HG02981 (cell line): ENCODE results near the gene LRP3.

Experiments
- ATAC-seq: cut with Tn5 transposase; IDR thresholded peaks from one replicate; pipeline ENCODE4 v1.9.1; 2021; ENCODE audit warnings: mild to moderate bottlenecking, moderate library complexity; ENCODE audit not compliant: unreplicated experiment

Gene LRP3

DNA sequence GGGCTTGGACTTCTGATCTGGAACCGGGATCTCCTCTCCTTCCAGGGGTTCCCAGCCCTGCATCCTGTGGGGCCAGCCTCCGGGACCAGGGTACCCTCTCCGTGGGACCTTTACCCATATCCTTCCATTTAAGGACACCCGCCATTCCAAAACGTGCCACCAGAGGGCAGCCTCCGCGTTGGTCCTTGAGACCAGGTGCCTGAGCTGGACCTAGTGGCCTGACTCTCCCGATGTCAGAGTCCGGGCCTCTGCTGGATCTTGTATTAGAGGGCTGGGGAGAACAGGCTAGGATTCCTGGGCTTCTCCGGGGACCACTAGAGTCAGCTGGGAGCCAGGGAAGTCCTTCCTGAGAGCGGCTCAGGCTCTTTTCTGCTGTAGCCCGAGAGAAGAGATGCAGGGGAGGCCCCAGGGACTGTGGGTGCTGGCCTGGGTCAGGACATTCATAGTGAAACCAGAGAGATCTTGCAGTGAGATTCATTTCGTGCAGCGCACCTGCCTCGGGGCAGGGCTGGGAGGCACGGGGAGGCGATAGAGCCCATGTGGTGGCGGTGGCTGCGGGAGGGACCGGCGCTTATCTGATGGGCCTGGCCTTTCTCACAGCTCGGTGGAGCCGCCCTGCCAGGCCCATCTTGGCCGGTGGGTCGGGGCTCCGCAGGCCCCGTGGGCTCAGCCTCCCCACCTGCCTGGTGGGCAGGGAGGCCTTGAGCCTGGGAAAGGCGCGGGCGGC, 41.3 kb downstream of the LRP3 start:
- peak; percentile 86 for ATAC-seq

DNA sequence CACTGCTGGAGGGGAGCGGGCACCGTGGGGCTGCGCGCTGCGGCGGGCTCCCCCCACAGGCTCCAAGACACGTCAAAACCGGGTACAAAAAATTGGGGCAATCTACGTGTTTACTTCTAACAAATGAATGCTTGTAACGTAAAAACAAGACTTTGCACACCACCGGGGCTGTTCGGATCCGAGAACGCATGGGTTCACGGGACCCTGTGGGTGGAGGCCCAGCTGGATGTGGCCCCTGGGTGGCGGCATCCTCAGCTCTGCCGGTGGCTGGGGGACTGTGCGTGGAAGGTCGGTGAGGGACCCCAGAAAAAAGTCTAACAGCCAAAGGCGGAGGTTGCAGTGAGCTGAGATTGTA, 41.8 kb downstream of the LRP3 start:
- no peak for ATAC-seq

DNA sequence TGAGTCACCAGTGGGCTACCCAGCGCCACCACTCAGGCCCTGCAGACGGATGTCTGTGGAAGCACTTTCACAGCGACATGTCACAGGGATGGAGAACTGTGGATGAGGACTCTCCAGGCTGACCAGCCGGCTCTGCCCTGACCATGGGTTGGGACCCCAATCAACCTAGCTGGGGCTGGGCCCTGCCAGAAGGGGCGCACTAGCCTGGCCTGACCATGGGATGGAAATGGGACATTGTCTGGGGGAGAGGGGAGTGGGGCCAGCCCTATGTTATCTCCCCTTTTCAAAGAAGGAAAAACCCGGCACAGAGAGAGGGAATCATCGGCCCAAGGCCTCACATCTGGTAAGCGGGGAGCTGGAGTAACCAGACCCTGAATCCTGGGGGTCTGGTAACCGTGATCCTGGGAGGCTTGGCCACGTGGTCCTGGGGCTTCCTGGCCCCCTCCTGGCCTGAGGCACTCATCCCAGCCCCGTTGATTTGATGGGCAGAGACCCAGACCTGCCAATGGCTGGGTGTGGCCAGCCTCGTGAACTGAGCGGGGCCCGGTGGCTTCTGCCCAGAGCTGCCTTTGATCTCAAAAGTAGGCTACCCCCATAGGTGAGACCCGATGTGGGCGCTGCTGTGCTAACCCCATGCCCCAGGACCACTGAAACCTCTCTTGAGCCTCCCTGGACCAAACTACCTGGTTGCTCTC, 42.7 kb downstream of the LRP3 start:
- no peak for ATAC-seq

DNA sequence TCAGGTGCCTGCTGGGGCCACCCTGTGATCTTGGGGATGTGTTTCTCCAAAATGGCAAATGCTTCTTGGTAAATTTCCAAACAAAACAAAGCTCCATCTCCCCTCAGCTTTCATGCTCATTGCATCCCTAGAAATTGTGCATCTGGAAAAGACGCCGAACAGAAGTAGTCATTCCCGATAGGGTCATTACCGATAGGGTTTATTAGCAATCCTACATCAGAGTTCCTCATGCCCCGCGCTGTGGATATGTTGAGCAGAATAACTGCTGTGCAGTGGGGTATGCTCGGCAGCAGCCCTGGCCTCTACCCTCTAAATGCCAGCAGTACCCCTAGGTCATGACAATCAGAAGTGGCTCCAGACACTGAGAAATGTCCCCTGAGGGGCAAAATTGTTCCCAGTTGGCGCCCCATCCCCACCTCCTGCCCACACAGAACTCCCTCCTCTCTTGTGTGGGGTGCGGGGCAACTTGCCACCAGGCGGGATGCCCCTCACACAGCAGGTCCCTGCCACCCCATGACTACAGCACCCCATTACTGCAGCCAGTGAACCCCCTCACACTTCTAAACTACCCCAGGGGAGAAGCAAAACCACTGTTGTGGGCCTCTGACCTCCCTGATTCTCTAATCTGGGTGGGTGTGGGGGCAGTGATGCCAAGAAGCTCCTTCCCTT, 44.5 kb downstream of the LRP3 start:
- no peak for ATAC-seq

DNA sequence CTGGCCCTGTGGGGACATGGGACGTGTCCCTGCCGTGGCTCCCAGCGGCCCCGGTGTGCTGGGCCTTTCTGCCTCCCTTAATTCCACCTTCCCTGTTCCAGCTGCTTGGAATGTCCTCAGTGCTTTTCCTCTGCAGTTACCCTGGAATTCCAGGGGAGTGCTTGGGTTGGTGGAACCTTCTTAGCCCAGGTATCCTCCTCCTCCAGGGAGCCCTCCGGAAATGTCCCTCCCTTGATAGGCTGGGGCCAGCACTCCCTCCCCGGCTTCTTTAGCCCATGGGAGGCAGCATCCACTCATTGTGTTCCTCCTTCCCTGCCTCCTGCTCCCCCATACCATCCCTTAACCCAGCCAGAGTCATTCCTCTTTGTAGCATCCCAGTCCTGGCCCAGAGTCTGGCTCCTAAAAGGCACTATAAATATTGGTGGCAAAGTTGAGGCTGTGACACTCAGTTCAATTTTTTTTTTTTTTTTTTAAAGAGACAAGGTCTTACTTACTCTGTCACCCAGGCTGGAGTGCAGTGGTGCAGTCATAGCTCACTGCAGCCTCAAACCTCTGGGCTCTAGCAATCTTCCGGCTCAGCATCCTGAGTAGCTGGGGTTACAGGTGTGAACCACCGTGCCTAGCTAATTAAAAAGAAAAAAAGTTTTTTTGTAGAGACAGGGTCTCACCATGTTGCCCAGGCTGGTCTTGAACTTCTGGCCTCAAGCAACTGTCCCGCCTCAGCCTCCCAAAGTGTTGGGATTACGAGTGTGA, 45.3 kb downstream of the LRP3 start:
- no peak for ATAC-seq

DNA sequence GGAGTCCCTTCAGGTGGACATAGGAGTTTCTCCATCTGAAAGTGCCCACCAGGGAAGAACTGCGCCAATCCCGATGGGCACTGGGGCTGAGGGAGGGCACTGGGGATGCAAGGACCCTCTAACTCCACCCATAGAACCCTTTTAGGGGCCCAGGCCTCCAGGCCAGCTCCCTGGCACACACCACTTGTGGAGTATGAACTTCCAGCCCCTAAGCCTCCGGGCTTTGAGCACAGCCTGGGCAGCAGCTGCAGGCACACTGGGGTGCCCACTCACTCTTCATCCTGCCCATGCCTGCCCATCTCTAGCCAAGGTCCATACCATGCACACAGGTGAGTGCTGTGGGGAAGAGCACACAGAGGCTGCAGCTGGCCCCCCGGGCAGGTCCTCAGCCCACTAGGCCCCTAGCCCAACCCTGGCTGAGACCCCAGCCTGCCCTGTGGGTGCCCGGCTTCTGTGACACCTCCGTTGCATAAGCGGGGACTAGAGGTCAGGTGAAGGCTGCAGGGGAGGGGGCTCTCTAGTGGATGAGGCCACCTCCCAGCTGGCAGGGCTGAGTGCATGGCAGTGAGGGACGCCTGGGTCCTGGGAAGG, 46.1 kb downstream of the LRP3 start:
- no peak for ATAC-seq

DNA sequence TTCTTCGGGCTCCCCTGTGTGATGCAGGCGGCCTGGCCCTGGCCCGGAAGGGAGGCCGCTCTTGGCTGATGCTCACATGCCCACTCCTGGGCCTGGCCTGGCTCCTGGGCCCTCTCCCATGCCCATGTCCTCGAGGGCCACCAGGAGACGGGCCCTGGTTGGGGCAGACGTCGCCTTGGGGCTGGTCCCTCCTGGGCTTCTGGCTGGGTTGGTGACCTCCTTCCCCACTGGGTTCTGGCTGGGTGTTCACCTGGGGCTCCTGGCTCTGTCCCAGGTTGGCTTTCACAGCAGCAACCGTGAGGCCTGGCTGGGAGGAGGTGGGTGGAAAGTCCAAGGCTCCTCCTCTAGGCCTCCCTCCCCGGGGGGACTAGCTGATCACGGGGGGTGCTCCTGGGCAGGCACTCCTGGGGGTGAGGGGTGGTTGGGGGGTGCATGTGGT, 47.0 kb downstream of the LRP3 start:
- ATAC-seq = no peak

DNA sequence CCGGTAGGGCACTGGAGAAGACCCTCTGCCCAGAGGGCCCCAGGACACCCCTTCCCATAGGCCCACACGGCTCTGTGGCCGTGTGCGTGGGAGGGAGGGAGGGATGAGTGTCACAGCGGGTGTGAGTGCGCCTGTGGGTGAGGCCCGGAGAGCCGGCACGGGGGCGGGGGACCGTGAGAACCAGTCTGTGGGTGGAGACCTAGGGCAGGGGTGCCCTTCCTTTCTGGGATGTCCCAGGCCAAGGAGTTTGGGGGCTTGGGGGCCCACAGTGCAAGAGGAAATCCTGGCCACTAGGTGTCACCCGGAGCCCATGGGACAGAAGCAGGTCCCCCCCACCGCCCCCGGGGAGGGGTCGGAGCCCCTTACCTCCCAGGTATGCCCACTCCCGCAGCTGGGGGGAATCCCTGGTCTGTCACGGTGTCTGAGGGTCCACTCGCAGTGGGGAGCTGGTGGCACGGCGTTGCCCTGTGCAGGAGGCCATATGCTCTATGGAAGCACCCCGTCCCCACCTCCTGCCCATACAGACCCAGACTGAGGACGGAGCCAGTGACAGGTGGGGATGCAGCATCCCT, 47.5 kb downstream of the LRP3 start:
- ATAC-seq = no peak

DNA sequence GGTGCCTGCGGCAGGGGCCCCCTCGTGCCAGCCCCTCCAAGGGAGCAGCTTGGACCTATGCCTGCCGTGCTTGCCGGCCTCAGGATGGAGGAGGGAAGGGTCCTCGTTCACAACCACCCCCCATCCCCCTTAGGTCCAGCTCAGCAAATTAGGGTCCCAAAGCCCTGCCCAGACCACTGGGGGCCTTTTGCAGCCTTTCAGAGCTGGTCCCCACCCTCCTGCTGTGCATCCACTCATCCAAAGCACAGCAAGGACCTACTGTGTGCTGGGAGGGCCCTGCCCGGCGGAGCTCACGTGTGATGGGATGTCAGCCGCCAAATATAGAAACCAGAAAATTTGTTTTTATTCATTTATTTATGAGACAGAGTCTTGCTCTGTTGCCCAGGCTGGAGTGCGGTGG, 48.0 kb downstream of the LRP3 start:
- ATAC-seq = no peak

DNA sequence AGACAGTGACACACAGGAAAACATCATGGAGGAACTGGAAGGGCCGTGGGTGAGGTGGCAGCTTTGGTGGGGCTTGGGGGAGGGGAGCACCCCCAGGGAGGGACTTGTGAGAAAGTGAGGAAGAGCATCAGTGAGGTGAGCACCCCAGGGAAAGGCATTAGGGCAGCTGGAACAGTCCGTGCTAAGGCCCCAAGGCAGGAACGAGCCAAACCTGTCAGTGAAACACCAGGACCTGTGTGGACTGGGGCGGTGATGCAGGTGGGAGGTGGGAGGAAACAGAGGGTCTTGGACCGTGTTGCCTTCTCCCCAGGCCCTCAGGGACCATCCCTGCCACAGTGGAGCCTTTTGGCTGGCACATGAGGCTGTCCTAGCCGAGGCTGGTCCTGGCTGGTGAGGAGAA, 48.8 kb downstream of the LRP3 start:
- ATAC-seq = no peak

DNA sequence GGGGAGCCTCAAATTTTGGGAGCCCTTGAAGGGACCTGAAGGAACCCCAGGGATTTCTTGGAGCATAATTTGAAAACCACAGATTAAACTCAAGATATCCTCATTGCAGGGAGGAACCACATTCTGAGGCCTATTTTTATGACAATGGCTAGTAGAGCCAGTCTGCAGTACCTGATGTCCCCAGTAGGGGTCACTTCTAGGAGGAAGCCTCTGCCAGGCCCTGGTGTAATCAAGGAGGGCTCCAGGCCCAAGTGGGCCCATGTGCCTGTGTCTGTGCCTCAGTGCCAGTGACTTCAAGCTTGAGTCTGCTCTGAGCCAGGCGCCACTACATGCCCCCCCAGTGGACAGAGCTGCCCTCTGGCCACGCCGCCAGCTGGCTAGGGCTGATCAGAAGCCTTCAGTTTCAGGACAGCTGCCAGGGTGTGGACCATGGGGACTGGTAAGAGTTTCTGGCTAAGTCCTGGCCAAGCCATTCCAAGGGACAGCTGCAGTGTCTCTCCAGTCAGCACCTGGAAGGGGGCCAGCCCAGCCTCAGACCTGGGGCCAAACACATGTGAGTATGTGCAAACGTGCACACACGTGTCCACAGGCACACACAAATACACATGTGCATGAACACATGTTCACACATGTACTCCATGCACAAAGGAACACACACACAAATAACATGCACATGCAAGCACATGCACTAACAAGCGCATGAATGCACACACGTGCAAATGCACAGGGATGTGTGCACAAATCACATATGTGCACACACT, 52.0 kb downstream of the LRP3 start:
- ATAC-seq = no peak

DNA sequence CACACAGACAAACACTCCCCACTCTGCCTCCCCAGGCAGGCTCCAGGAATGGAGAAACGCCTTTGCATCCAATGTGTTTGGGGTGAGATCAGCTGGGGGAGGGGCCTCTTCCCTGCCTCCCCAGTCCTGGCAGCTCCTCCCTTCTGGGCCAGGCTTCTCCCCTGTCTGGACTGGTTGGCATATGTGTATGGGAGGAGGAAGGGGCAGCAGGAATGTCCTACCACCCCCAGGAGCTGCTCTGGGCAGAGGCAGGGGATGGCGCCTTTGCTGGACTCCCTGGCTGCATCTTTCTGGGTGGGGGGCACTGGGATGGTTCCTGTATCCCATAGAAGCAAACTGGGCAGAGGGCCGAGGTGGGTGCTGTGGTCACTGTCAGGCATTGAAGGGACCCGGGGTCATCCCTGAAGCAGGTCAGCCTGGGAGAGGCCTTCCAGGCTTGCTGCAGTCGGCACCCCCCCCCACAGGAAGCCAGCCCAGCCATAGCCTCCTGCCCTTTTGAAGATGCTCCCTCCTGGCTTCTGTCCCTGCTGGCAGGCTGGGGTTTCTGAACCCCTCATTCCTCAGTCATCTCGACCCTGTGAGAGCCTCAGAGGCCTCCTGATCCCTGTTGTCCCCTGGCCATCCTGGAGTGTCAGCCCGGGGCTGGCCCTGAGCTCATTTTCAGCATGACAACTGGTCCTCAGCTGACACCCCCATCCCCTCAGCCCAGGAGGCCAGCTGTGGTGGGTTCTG, 52.7 kb downstream of the LRP3 start:
- ATAC-seq = no peak

DNA sequence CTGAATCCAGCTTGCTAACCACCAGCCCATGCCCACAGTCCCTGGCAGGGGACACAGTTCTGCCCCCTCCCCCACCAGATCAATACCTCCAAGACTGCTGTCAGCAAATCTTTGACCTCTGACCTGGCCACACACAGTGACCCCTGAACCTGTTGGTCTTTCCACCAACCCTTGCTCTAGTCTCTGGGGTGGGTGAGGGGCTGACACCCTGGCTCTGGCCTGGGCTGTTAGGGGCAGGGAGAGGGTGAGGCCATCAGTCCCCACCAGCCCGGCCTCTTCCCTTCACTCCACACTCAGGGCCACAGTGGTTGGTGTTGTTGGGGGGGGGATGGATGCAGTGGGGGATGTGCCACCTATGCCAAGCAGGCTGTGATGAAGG, 53.3 kb downstream of the LRP3 start:
- ATAC-seq = no peak

DNA sequence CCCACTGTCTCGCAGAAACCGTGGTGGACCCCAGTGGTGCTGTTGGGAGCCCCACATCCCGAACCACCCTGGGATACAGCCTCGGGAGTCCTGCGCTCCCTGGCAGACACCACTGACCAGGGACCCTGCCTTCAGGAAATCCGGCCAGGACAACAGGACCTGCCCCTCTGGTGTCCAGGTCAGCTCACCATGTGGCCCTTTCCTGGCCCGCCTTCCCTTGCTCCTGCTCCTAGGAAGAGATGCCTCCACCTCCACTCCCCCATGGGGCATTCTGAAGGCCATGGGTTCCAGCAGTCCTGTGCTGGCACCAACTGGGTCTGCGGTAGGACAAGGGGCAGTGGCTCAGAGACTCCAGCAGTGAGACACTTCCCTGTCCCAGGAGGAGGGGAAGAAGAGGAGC, 54.0 kb downstream of the LRP3 start:
- ATAC-seq = no peak

DNA sequence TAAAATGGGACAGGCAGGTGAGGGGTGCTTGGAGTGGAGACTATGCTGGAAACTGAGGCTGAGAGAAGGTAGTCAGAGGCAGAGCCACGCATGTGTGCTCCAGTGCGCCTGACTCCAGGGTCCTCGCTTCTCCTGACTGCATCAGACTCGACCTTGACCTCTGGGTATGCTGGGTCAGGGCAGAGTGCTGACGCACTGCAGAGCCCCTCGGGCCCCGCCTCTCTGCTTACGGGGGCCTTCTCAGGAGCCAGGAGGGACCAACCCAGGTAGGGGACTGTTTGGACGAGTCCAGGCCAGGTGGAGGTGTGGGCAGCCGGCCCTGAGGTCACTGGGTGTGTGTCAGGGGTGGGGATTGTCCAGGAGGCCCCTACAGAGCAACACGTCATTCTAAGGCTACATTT, 54.4 kb downstream of the LRP3 start:
- ATAC-seq = no peak

DNA sequence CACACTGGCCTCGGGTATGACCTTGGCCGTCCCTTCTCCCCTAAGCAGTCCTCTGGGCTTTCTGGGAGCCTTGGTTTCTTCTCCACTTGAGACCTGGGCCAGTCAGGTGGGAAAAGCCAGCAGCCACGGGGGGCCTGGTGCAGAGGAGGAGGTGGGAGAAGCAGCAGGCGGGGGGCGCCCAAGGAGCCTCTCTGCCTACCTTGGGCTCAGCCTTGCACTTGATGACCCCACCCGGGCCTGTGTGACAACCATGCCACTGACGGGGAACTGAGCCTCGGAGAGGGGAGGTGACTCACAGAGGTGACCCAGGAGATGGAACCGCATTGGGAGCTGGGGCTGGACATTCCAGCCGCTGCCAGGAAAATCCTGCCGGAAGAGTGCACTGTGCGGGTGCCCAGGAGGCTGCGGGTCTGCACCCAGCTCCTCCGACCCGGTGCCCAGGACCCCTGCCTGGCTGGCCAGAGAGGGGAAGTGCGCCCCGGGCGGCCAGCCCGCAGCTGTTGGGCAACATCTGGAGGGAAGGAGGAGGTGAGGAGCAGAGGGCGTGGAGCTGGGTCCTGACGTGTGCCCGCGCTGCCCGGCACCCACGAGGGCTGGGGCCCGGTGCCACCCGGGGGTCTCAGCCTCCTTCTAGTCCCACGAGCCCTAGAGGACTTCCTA, 55.0 kb downstream of the LRP3 start:
- ATAC-seq = no peak

DNA sequence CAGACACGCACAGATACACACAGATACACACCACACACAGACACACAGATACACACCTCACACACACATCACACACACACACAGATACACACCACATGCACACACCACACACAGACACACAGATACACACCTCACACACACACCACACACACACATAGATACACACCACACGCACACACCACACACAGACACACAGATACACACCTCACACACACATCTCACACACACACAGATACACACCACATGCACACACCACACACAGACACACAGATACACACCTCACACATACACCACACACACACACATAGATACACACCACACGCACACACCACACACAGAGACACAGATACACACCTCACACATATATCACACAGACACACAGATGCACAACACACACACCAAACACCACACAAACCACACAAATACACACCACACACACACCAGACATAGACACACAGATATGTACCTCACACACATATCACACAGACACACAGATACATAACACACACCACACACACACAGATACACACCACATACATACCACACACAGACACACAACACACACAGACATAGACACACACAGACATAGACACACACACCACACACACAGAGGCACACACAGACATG, 55.7 kb downstream of the LRP3 start:
- no peak for ATAC-seq

DNA sequence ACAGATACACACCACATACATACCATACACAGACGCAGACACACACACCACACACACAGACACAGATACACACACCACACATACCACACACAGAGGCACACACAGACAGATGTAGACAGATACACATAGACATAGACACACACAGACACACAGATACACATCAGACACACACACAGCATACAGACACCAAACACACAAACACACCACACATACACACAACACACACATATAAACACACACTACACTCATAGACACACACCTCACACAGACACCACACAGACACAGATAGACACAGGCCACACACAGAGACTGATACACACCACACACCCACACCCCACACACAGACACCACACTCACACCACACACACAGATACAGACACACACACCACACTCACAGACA, 56.4 kb downstream of the LRP3 start:
- no peak for ATAC-seq
